Measurements from ENCODE around the gene REEP5. TPM values are rescaled to one million over a fixed set of nuclear protein-coding genes. Genes with fewer than 3 reads are reported as not detected.

Gene REEP5
- total and polyA plus RNA-seq, 4 donors: 41.5 to 182 (median 44.0) TPM

- no peak for DNase-seq (ENCODE audit: low spot score)
- Histone ChIP-seq H3K9ac (ENCODE audit: low read depth in 1 of 2, low read length in 2 of 2) (no peak overlapping the region), H3K4me1 (ENCODE audit: control insufficient read depth in 4 of 4, insufficient read depth in 4 of 4, low read length in 3 of 4) (no peaks in the 10 kb centered on the region), H3K9me3 (ENCODE audit: control insufficient read depth in 4 of 4, low read length in 3 of 4) (no peaks in the 10 kb centered on the region), H3K4me3 (ENCODE audit: low read depth in 1 of 3, low read length in 3 of 3) (no peak overlapping the region), H3K27ac (ENCODE audit: low read depth in 1 of 2, low read length in 2 of 2) (no peak overlapping the region), H3K36me3 (ENCODE audit: control insufficient read depth in 4 of 4, insufficient read depth in 3 of 4, low read depth in 1 of 4, low read length in 3 of 4) (no peaks in the 10 kb centered on the region), H3K27me3 (ENCODE audit: control insufficient read depth in 4 of 4, insufficient read depth in 4 of 4, low read length in 3 of 4) (no peaks in the 10 kb centered on the region)
- 97% methylated on average over 5 of the region's 5 CpGs for WGBS
- TF ChIP-seq JUND (IDR thresholded peaks at IDR 0.05) (no peak), TAF1 (conservative IDR thresholded peaks at IDR 0.05) (no peak), FOXA1 (IDR thresholded peaks at IDR 0.05) (no peak), ZBTB33 (IDR thresholded peaks at IDR 0.05) (no peak), EGR1 (IDR thresholded peaks at IDR 0.05; ENCODE audit: low read depth in 2 of 2) (no peak), GABPA (IDR thresholded peaks at IDR 0.05 in 1 of 2, conservative IDR thresholded peaks at IDR 0.05 in 1 of 2) (no peak), RAD21 (IDR thresholded peaks at IDR 0.05) (no peak), CTCF (IDR thresholded peaks at IDR 0.05; ENCODE audit: low read depth, low read length, missing input control) (no peak), YY1 (IDR thresholded peaks at IDR 0.05) (no peak), HNF4A (conservative IDR thresholded peaks at IDR 0.05) (no peak), SP1 (IDR thresholded peaks at IDR 0.05) (no peak), RXRA (IDR thresholded peaks at IDR 0.05) (no peak), REST (IDR thresholded peaks at IDR 0.05) (no peak), HNF4G (IDR thresholded peaks at IDR 0.05) (no peak), ATF3 (IDR thresholded peaks at IDR 0.05) (no peak), NR2F2 (IDR thresholded peaks at IDR 0.05) (no peak), FOXA2 (IDR thresholded peaks at IDR 0.05) (no peak), MAX (IDR thresholded peaks at IDR 0.05) (no peak)
These were observed 13.6 kb upstream of the REEP5 start for GRCh38 chr5:112935675-112936074.

- no peak overlapping the region for H3K4me3 ChIP-seq (ENCODE audit: low read depth in 1 of 3, low read length in 3 of 3)
- no peaks in the 10 kb centered on the region for H3K36me3 ChIP-seq (ENCODE audit: control insufficient read depth in 4 of 4, insufficient read depth in 3 of 4, low read depth in 1 of 4, low read length in 3 of 4)
- no peaks in the 10 kb centered on the region for H3K27me3 ChIP-seq (ENCODE audit: control insufficient read depth in 4 of 4, insufficient read depth in 4 of 4, low read length in 3 of 4)
- TF ChIP-seq YY1 (IDR thresholded peaks at IDR 0.05): no peak
- TF ChIP-seq FOXA1 (IDR thresholded peaks at IDR 0.05): no peak
- no peak for TF ChIP-seq RXRA (IDR thresholded peaks at IDR 0.05)
- TF ChIP-seq SP1 (IDR thresholded peaks at IDR 0.05): no peak
- no peak for TF ChIP-seq ATF3 (IDR thresholded peaks at IDR 0.05)
- TF ChIP-seq EGR1 (IDR thresholded peaks at IDR 0.05; ENCODE audit: low read depth in 2 of 2): no peak
- TF ChIP-seq GABPA (IDR thresholded peaks at IDR 0.05 in 1 of 2, conservative IDR thresholded peaks at IDR 0.05 in 1 of 2): no peak
- no peak for TF ChIP-seq REST (IDR thresholded peaks at IDR 0.05)
- no peak for TF ChIP-seq FOXA2 (IDR thresholded peaks at IDR 0.05)
- TF ChIP-seq NR2F2 (IDR thresholded peaks at IDR 0.05): no peak
- TF ChIP-seq CTCF (IDR thresholded peaks at IDR 0.05; ENCODE audit: low read depth, low read length, missing input control): no peak
- no peak for TF ChIP-seq HNF4G (IDR thresholded peaks at IDR 0.05)
- TF ChIP-seq HNF4A (conservative IDR thresholded peaks at IDR 0.05): no peak
- no peaks in the 10 kb centered on the region for H3K4me1 ChIP-seq (ENCODE audit: control insufficient read depth in 4 of 4, insufficient read depth in 4 of 4, low read length in 3 of 4)
- no peak for DNase-seq (ENCODE audit: low spot score)
- H3K9ac ChIP-seq (ENCODE audit: low read depth in 1 of 2, low read length in 2 of 2): no peak overlapping the region
- no peaks in the 10 kb centered on the region for H3K9me3 ChIP-seq (ENCODE audit: control insufficient read depth in 4 of 4, low read length in 3 of 4)
- no peak overlapping the region for H3K27ac ChIP-seq (ENCODE audit: low read depth in 1 of 2, low read length in 2 of 2)
These were observed 12.3 kb upstream of the REEP5 start for GRCh38 chr5:112934366-112934663.
